Sigmoid colon (tissue), 4 donors: ENCODE data around the gene SP7.

Experiments
- POLR2A ChIP-seq, 2 donors: fragments of 450-650 bp; IDR thresholded peaks; one replicate each; pipeline ENCODE4 v1.6.1; 2016; ENCODE audit warnings: antibody characterized with exemption in 2 of 2, mild to moderate bottlenecking in 2 of 2, moderate library complexity in 2 of 2
- POLR2AphosphoS5 ChIP-seq, 4 donors: sonication (generic); formaldehyde crosslinking; IDR thresholded peaks; one replicate each; pipeline ENCODE4 v1.6.1; 2017; ENCODE audit warnings: antibody characterized with exemption in 4 of 4

DNA sequence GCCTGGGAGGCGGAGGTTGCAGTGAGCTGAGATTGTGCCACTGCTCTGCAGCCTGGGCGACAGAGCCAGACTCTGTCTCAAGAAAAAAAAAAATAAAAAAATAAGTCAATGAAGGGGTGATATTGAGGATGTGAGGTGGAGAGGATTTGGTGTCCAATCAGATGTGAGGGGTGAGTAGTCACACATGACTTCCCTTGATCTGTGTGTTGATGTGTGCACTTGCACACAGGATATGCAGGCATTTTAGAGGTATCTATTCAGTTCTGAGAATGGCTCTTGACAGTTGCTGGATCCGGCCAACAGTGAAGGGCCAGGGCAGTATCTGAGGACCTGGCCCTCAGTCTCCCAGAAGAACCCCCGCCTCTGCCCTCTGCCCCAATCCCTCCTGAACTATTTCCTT, 7.8 kb upstream of the SP7 start:
- TF ChIP-seq POLR2AphosphoS5 (IDR thresholded peaks at IDR 0.05) (no peak), POLR2A (IDR thresholded peaks at IDR 0.05) (no peak)
